Measurements from ENCODE around the gene TPM1. TPM values are rescaled to one million over a fixed set of nuclear protein-coding genes. Genes with fewer than 3 reads are reported as not detected.

TPM1 gene
- total RNA-seq, 2 donors from 2014 or later: 245 to 363 TPM

DNA sequence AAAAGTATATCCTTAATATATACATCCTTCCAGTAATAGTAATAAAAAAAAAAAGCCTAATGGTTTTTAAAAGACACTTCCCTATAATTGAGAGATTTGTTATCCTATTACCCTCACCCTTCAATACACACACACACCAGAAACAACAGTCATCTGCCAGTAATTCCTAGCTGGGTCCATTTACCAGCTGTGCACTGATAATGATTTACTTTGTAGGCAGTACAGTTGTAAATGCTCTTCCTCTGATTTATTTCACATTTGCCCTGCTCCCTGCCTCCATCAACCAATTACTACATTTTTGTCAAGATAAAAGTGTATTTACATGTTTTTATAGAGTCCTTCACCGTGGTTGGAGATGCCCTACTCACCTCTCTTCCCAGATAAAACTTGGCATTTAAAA lies 12.4 kb downstream of the TPM1 start:
- H3K27ac ChIP-seq (ENCODE audit: low read depth, low read length): no peak overlapping the region
- H3K9me3 ChIP-seq (ENCODE audit: control insufficient read depth, low read length): no peaks in the 10 kb centered on the region
- Mint-ChIP-seq H3K4me3 (no peak overlapping the region), H3K27ac (no peak overlapping the region), H3K4me1 (peaks cover 49% of the 10 kb centered on the region), H3K36me3 (ENCODE audit: low read depth) (peaks cover 45% of the 10 kb centered on the region), H3K9me3 (no peaks in the 10 kb centered on the region), H3K27me3 (ENCODE audit: insufficient read depth) (no peaks in the 10 kb centered on the region)
- H3K4me1 ChIP-seq (ENCODE audit: control insufficient read depth, insufficient read depth, low read length): peaks cover 26% of the 10 kb centered on the region
- no peak for DNase-seq
- TF ChIP-seq CTCF (conservative IDR thresholded peaks at IDR 0.05): no peak
- no peak overlapping the region for H3K4me3 ChIP-seq (ENCODE audit: low read length)
- no peak overlapping the region for H3K9ac ChIP-seq (ENCODE audit: extremely low read depth, low read length, poor library complexity, severe bottlenecking)
- peaks cover 82% of the 10 kb centered on the region for H3K36me3 ChIP-seq (ENCODE audit: control insufficient read depth, insufficient read depth, low read length)
- H3K27me3 ChIP-seq (ENCODE audit: control insufficient read depth, insufficient read depth, low read length, poor library complexity, severe bottlenecking): no peaks in the 10 kb centered on the region
- WGBS, 2 experiments (ENCODE audit: insufficient coverage in 1 of 2, insufficient read length in 1 of 2): 94 to 100% methylated on average over 1 of the region's 1 CpG

GRCh38 chr15:63056829-63057228 lies 14.3 kb downstream of the TPM1 start:
- Mint-ChIP-seq H3K4me1 (peaks cover 31% of the 10 kb centered on the region), H3K36me3 (ENCODE audit: low read depth) (peaks cover 64% of the 10 kb centered on the region), H3K27ac (peak overlapping the region; percentile 85), H3K4me3 (no peak overlapping the region), H3K9me3 (no peaks in the 10 kb centered on the region), H3K27me3 (ENCODE audit: insufficient read depth) (no peaks in the 10 kb centered on the region)
- no peak for TF ChIP-seq CTCF (conservative IDR thresholded peaks at IDR 0.05)
- Histone ChIP-seq H3K4me3 (ENCODE audit: low read length) (no peak overlapping the region), H3K9me3 (ENCODE audit: control insufficient read depth, low read length) (no peaks in the 10 kb centered on the region), H3K9ac (ENCODE audit: extremely low read depth, low read length, poor library complexity, severe bottlenecking) (no peak overlapping the region), H3K27ac (ENCODE audit: low read depth, low read length) (no peak overlapping the region), H3K27me3 (ENCODE audit: control insufficient read depth, insufficient read depth, low read length, poor library complexity, severe bottlenecking) (no peaks in the 10 kb centered on the region), H3K4me1 (ENCODE audit: control insufficient read depth, insufficient read depth, low read length) (peaks cover 12% of the 10 kb centered on the region), H3K36me3 (ENCODE audit: control insufficient read depth, insufficient read depth, low read length) (peaks cover 83% of the 10 kb centered on the region)
- 94 to 100% methylated on average over 3 to 6 of the region's 6 CpGs for WGBS, 2 experiments (ENCODE audit: insufficient coverage in 1 of 2, insufficient read length in 1 of 2)
- DNase-seq: no peak

DNA sequence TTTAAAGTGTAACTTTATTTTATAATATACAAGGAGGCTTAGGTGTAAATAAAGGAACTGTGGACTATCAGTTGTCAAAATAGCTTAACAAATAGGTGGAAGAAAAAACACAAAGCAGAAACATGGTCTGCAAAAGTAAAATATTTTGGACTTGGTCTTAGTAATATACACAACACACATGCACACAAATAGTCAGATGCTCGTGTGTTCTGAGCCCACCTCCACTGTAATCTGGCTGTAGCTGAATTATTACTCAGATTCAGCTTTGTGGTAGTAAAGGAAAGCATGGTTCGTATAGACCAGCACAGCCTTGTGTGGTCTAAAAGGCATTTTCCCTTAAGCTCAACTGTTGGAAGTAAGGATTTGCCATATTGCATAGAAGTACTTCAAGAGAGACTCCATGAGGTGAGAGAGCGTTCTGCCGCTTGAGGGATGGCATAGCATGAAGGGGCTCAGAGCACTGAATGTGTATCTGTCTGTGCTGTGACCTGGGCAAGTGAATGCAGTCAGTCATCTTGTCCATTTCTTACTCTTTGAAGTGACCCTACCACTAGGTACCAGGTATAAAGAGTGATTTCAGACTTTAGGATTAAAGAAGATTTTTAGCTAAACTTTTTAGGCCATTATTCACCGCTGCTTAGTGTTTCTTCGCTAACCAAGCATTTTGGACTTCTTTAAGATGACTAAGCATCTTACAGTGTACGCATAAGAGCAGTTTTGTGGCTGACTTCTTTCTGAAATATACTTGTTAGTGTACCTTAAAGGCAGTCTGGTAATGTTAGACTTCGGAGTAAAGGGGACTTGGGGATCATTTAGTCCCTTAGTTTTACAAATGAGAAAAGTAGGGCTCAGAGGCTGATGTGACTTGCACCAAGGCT lies 15.2 kb downstream of the TPM1 start:
- Mint-ChIP-seq H3K36me3 (ENCODE audit: low read depth) (peaks cover 73% of the 10 kb centered on the region), H3K27me3 (ENCODE audit: insufficient read depth) (no peaks in the 10 kb centered on the region), H3K4me3 (no peak overlapping the region), H3K27ac (no peak overlapping the region), H3K4me1 (peaks cover 22% of the 10 kb centered on the region), H3K9me3 (no peaks in the 10 kb centered on the region)
- Histone ChIP-seq H3K27me3 (ENCODE audit: control insufficient read depth, insufficient read depth, low read length, poor library complexity, severe bottlenecking) (no peaks in the 10 kb centered on the region), H3K27ac (ENCODE audit: low read depth, low read length) (no peak overlapping the region), H3K4me1 (ENCODE audit: control insufficient read depth, insufficient read depth, low read length) (peaks cover 12% of the 10 kb centered on the region), H3K36me3 (ENCODE audit: control insufficient read depth, insufficient read depth, low read length) (peaks cover 89% of the 10 kb centered on the region), H3K9me3 (ENCODE audit: control insufficient read depth, low read length) (no peaks in the 10 kb centered on the region), H3K9ac (ENCODE audit: extremely low read depth, low read length, poor library complexity, severe bottlenecking) (no peak overlapping the region), H3K4me3 (ENCODE audit: low read length) (no peak overlapping the region)
- DNase-seq: no peak
- 95 to 97% methylated on average over 8 of the region's 8 CpGs for WGBS, 2 experiments (ENCODE audit: insufficient coverage in 1 of 2, insufficient read length in 1 of 2)
- no peak for TF ChIP-seq CTCF (conservative IDR thresholded peaks at IDR 0.05)
